Activated CD8-positive, alpha-beta T cell treated with anti-CD3 and anti-CD28 coated beads for 36 hours (primary cell): ENCODE data around the gene UTRN. TPM values are rescaled to one million over a fixed set of nuclear protein-coding genes. Genes with fewer than 3 reads are reported as not detected.
A peak's percentile ranks its signal among the peaks of the same experiment; 100 is the strongest.

Source experiments
- ATAC-seq: fragments of 200-7000 bp; cut with Tn5 transposase; one replicate; pipeline ENCODE4 v1.10.0; 2021; ENCODE audit warnings: mild to moderate bottlenecking, moderate library complexity
- CTCF ChIA-PET: fragments of 350-600 bp; sonication (Branson Sonifier 250); formaldehyde crosslinking; loops from one replicate; lab custom pipeline; 2021; ENCODE audit warnings: antibody characterized with exemption; lab: Charles Lee
- POLR2A ChIA-PET: fragments of 350-600 bp; sonication (Branson Sonifier 250); formaldehyde crosslinking; loops from one replicate; lab custom pipeline; 2021; ENCODE audit warnings: antibody characterized with exemption; lab: Charles Lee
- DNase-seq: peaks from one replicate; pipeline ENCODE4 v3.0.0-alpha.2; 2020
- H3K27ac Mint-ChIP-seq: one replicate; pipeline ENCODE4 v1.8.0; 2021; ENCODE audit warnings: mild to moderate bottlenecking, mixed read lengths
- H3K27me3 Mint-ChIP-seq: one replicate; pipeline ENCODE4 v1.8.0; 2021; ENCODE audit warnings: mixed read lengths
- H3K36me3 Mint-ChIP-seq: one replicate; pipeline ENCODE4 v1.8.0; 2021; ENCODE audit warnings: low read depth, mixed read lengths
- H3K4me1 Mint-ChIP-seq: one replicate; pipeline ENCODE4 v1.8.0; 2021; ENCODE audit warnings: low read depth, mixed read lengths
- H3K4me3 Mint-ChIP-seq: one replicate; pipeline ENCODE4 v1.8.0; 2021; ENCODE audit warnings: mild to moderate bottlenecking, moderate library complexity, mixed read lengths
- H3K9me3 Mint-ChIP-seq: one replicate; pipeline ENCODE4 v1.8.0; 2021; ENCODE audit warnings: mixed read lengths
- CTCF ChIP-seq: fragments of 200-600 bp; IDR thresholded peaks from one replicate; pipeline ENCODE4 v1.8.0; 2022; ENCODE audit warnings: antibody characterized with exemption, mild to moderate bottlenecking
- intact Hi-C: fragments of 100-400 bp; cut with micrococcal nuclease; formaldehyde crosslinking; loops from one replicate; pipeline ENCODE4 v1.10.0; 2022
- total RNA-seq, 2 experiments: library from RNA; stranded (reverse); gene quantifications; one replicate each; pipeline ENCODE4 v1.2.3, GENCODE V29; 2021

Gene UTRN
- total RNA-seq, 2 experiments from 2014 or later: 53.9 to 58.5 TPM

GRCh38 chr6:144284478-144284782 is 705 bp upstream of the UTRN start:
- DNase-seq: no peak
- peak overlapping the region; percentile 78 for H3K4me3 Mint-ChIP-seq
- intact Hi-C loops: no loop called here
- H3K36me3 Mint-ChIP-seq: no peaks in the 10 kb centered on the region
- H3K27ac Mint-ChIP-seq: peak overlapping the region; percentile 26
- ChIA-PET POLR2A (no interaction called here), CTCF (no interaction called here)
- no peak for TF ChIP-seq CTCF
- H3K9me3 Mint-ChIP-seq: no peaks in the 10 kb centered on the region
- ATAC-seq: no peak
- H3K27me3 Mint-ChIP-seq: peaks cover 18% of the 10 kb centered on the region
- peaks cover 11% of the 10 kb centered on the region for H3K4me1 Mint-ChIP-seq

GRCh38 chr6:144285548-144285797 is 338 bp downstream of the UTRN start:
- no peak for TF ChIP-seq CTCF
- POLR2A ChIA-PET: interaction anchor here (0.6 to 2.3 kb wide), 5 partner anchors 13 to 134 kb away, joined by 3 to 9 read pairs (median 4); no protein-coding TSS in a partner anchor

GRCh38 chr6:144285798-144286502 is 815 bp downstream of the UTRN start:
- Mint-ChIP-seq H3K9me3 (no peaks in the 10 kb centered on the region), H3K27me3 (peaks cover 17% of the 10 kb centered on the region), H3K27ac (peak overlapping the region; percentile 60), H3K36me3 (no peaks in the 10 kb centered on the region), H3K4me1 (peaks cover 15% of the 10 kb centered on the region), H3K4me3 (peak overlapping the region; percentile 78)
- DNase-seq (peak; percentile 42), ATAC-seq (peak; percentile 55)
- CTCF ChIA-PET: interaction anchor here (1.0 to 1.7 kb wide), 4 partner anchors 11 to 67 kb away, joined by 3 to 5 read pairs (median 4); no protein-coding TSS in a partner anchor
- TF ChIP-seq CTCF: no peak
- POLR2A ChIA-PET: interaction anchor here (0.6 to 2.3 kb wide), 7 partner anchors 13 to 135 kb away, joined by 3 to 9 read pairs (median 3); no protein-coding TSS in a partner anchor
- intact Hi-C loops: loop anchor here (5.0 kb wide), 1 partner anchor 66 kb away; no protein-coding TSS in a partner anchor

More at GRCh38 chr6:144285548-144285797, 338 bp downstream of the UTRN start:
- peak overlapping the region; percentile 60 for H3K27ac Mint-ChIP-seq
- H3K4me3 Mint-ChIP-seq: peak overlapping the region; percentile 78
- DNase-seq: peak; percentile 37
- H3K9me3 Mint-ChIP-seq: no peaks in the 10 kb centered on the region
- no peaks in the 10 kb centered on the region for H3K36me3 Mint-ChIP-seq
- intact Hi-C loops: loop anchor here (5.0 kb wide), 1 partner anchor 67 kb away; no protein-coding TSS in a partner anchor
- peaks cover 18% of the 10 kb centered on the region for H3K27me3 Mint-ChIP-seq
- ATAC-seq: peak; percentile 29
- H3K4me1 Mint-ChIP-seq: peaks cover 14% of the 10 kb centered on the region
- CTCF ChIA-PET: interaction anchor here (1.0 to 1.7 kb wide), 4 partner anchors 10 to 66 kb away, joined by 3 to 5 read pairs (median 4); no protein-coding TSS in a partner anchor

GRCh38 chr6:144286503-144287393 is 1.6 kb downstream of the UTRN start:
- no peak for ATAC-seq
- Mint-ChIP-seq H3K4me3 (peak overlapping the region; percentile 78), H3K4me1 (peaks cover 18% of the 10 kb centered on the region), H3K9me3 (no peaks in the 10 kb centered on the region), H3K27ac (no peak overlapping the region), H3K27me3 (peaks cover 15% of the 10 kb centered on the region), H3K36me3 (no peaks in the 10 kb centered on the region)
- ChIA-PET CTCF (interaction anchor here (1.3 to 1.7 kb wide), 3 partner anchors 16 to 68 kb away, joined by 3 to 5 read pairs (median 5); no protein-coding TSS in a partner anchor), POLR2A (interaction anchor here (0.7 to 2.3 kb wide), 4 partner anchors 19 to 77 kb away, joined by 3 to 9 read pairs (median 3); no protein-coding TSS in a partner anchor)
- peak; percentile 42 for DNase-seq
- no peak for TF ChIP-seq CTCF
- intact Hi-C loops: loop anchor here (5.0 kb wide), 1 partner anchor 66 kb away; no protein-coding TSS in a partner anchor
